Fibroblast of pulmonary artery (primary cell): ENCODE measurements around the gene ADAMTS12.

Experiments used
- DNase-seq: peaks from one replicate; pipeline ENCODE4 v3.0.0-alpha.2; 2010; ENCODE audit warnings: low read depth
- H3K4me3 ChIP-seq: replicated peaks from 2 replicates; pipeline ENCODE4 v1.5.1; 2011; ENCODE audit warnings: low read depth, mild to moderate bottlenecking, control low read depth, low read length, moderate library complexity
- TF ChIP-seq, protein P1 (sequence below): IDR thresholded peaks from 2 replicates; pipeline ENCODE4 v1.5.1; 2011; ENCODE audit warnings: mild to moderate bottlenecking, control low read depth, low read length, inconsistent platforms; ENCODE audit errors: missing control alignments

Gene ADAMTS12

DNA sequence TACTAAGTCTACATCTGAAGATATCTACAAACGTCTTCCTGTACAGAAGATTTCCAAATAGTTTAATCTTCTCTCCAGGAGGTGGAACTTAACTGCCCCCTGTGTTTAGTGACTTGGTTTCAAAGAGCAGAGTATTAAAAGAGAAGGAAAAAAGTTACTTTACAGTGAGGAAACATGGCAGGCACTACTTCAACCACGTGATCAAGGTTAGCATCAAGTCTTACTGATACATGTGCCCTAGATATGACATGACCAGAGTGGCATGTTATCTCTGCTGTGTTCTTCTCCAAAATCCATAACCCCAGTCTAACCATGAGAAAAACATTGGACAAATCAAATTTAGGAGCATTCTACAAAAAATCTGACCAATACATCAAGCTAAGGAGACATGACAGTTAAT lies 125.8 kb downstream of the ADAMTS12 start:
- no peak for DNase-seq
- no peak overlapping the region for H3K4me3 ChIP-seq
- TF ChIP-seq, protein P1, sequence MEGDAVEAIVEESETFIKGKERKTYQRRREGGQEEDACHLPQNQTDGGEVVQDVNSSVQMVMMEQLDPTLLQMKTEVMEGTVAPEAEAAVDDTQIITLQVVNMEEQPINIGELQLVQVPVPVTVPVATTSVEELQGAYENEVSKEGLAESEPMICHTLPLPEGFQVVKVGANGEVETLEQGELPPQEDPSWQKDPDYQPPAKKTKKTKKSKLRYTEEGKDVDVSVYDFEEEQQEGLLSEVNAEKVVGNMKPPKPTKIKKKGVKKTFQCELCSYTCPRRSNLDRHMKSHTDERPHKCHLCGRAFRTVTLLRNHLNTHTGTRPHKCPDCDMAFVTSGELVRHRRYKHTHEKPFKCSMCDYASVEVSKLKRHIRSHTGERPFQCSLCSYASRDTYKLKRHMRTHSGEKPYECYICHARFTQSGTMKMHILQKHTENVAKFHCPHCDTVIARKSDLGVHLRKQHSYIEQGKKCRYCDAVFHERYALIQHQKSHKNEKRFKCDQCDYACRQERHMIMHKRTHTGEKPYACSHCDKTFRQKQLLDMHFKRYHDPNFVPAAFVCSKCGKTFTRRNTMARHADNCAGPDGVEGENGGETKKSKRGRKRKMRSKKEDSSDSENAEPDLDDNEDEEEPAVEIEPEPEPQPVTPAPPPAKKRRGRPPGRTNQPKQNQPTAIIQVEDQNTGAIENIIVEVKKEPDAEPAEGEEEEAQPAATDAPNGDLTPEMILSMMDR, result no peak

DNA sequence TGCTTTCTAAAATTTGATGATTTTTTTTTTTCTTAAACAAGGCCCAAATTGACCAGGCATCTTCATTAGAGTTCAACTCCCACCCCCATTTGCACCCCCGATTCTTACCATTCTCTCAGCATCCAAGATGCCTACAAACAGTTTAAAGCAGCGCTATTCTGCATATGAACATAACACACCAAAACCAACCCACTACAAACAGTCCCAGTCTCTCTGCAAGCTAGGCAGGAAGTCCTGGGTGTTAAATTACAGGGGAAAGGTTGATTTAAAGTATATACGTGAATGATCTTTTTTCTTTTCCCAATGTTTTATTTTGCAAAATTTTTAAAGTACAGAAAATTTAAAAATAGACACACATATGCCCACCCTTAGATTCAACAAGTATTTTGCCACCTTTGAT lies 127.0 kb downstream of the ADAMTS12 start:
- no peak for DNase-seq
- no peak overlapping the region for H3K4me3 ChIP-seq
- TF ChIP-seq, protein P1, result no peak

DNA sequence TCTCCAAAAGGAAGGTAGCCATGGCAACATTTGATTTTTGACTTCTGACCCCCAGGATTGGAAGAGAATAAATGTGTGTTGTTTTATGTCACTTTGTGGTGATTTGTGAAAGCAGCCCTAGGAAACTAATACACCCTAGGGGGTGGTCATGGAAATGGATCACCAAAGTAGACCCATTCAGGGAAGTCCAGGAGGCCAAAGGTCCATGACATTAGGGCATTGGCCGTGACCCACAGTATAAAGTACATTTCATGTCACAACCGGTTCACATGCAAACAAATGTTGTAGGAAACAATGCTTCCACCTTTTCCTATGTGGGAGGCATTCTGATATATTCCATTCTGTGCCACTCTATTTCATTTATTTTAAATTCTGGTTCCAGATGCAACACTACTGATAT lies 128.4 kb downstream of the ADAMTS12 start:
- TF ChIP-seq, protein P1, result no peak
- no peak overlapping the region for H3K4me3 ChIP-seq

DNA sequence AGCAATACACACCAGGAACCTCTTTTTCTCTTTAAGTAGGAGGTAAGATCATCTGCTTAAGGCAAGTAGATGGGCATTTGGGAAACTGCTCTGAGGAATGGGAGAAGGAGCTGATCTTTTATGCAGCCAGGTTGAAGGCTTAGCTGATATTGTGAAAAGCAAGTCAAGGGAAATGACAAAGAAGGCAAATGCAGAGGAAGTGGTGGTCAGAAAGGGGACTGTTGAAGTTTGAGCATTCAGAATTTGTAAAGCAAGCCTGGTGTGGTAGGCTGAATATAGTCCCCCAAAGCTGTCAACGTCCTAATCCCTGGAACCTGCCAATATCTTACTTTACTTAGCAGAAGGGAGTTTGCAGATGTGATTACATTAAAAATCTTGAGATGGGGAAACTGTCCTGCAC lies 128.9 kb downstream of the ADAMTS12 start:
- no peak for DNase-seq
- TF ChIP-seq, protein P1, result no peak
- H3K4me3 ChIP-seq, result no peak overlapping the region

More for the DNA sequence above, 128.4 kb downstream of the ADAMTS12 start:
- no peak for DNase-seq

DNA sequence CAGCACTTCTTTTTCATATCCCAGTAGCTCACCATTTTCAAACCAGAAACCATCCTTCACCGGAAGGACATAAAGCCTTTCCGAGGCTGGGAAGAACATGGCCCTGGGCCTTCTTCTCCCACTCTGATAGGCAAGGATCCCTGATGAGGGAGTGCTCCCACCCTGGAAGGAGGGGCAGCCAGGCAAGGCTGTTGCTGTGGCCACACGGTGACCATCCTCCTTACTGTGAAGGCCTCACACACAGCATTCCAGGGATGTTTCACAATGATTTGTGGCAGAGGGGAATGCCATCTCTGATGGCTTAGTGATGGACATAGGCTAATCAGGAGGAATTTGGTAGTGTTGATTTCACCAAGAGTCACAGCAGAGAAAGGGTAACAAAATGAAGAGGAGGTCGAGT lies 130.7 kb downstream of the ADAMTS12 start:
- peak; percentile 40 for DNase-seq
- no peak overlapping the region for H3K4me3 ChIP-seq
- TF ChIP-seq, protein P1, result no peak

DNA sequence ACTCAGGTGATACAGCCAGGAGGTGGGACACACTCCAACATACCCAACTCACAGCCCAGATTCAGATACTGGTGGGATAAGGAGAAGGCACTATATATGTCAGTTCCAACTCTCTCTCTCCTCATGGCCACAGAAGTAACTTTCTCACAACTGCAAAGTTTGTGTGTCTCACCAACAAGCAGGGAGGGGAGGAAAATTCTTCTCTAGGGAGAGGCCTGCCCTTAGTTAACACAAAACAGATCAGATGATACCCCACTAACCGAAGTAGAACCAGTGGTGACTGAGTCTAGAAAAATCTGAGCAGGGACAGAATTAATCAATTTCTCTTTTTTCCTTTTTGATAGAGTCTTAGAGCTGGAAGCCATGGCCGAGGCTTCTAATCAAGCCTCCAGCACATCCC lies 133.1 kb downstream of the ADAMTS12 start:
- TF ChIP-seq, protein P1, result no peak
- H3K4me3 ChIP-seq, result no peak overlapping the region
- DNase-seq, result no peak

DNA sequence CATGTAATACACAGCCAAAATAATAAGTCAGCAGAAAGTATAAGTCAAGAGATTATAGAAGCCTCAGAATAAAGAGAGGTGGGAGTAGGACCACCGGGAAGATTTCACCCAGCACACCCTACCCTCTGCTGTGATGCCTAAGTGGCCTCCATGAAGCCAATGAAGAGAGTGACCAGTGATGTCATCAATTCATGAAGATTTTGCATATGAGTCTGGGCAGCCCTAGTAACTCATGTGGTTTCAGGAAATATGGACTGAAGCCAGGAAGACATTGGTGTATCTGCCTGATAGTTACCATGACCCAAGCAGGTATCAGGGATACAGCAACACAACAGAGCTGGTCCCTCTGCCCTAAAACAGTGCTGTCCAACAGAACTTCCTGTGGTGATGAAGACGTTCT lies 135.3 kb downstream of the ADAMTS12 start:
- no peak for DNase-seq
- TF ChIP-seq, protein P1, result no peak
- no peak overlapping the region for H3K4me3 ChIP-seq
